Nephron (organoid): Measurements from ENCODE around the gene HOXA3.

ENCODE experiments used
- H3K27ac Mint-ChIP-seq, 3 experiments: 2 replicates each; pipeline ENCODE4 v1.8.0; 2020; ENCODE audit warnings: mixed read lengths in 3 of 3, mild to moderate bottlenecking in 2 of 3, moderate library complexity in 1 of 3
- H3K27me3 Mint-ChIP-seq: 2 replicates; pipeline ENCODE4 v1.8.0; 2021; ENCODE audit warnings: low read depth, mild to moderate bottlenecking, moderate library complexity, mixed read lengths
- H3K36me3 Mint-ChIP-seq: 2 replicates; pipeline ENCODE4 v1.8.0; 2020; ENCODE audit warnings: low read depth, mixed read lengths
- H3K4me1 Mint-ChIP-seq: 2 replicates; pipeline ENCODE4 v1.8.0; 2020; ENCODE audit warnings: mixed read lengths
- H3K4me3 Mint-ChIP-seq, 3 experiments: 2 replicates each; pipeline ENCODE4 v1.8.0; 2020; ENCODE audit warnings: mild to moderate bottlenecking in 3 of 3, mixed read lengths in 3 of 3, moderate library complexity in 2 of 3
- H3K9me3 Mint-ChIP-seq: 2 replicates; pipeline ENCODE4 v1.8.0; 2020; ENCODE audit warnings: mixed read lengths
- CTCF ChIP-seq, 3 experiments: fragments of 200-600 bp; sonication (generic); IDR thresholded peaks; one replicate each; pipeline ENCODE4 v1.5.0; 2021; ENCODE audit warnings: antibody characterized with exemption in 3 of 3; ENCODE audit not compliant: unreplicated experiment in 3 of 3

The HOXA3 gene

DNA sequence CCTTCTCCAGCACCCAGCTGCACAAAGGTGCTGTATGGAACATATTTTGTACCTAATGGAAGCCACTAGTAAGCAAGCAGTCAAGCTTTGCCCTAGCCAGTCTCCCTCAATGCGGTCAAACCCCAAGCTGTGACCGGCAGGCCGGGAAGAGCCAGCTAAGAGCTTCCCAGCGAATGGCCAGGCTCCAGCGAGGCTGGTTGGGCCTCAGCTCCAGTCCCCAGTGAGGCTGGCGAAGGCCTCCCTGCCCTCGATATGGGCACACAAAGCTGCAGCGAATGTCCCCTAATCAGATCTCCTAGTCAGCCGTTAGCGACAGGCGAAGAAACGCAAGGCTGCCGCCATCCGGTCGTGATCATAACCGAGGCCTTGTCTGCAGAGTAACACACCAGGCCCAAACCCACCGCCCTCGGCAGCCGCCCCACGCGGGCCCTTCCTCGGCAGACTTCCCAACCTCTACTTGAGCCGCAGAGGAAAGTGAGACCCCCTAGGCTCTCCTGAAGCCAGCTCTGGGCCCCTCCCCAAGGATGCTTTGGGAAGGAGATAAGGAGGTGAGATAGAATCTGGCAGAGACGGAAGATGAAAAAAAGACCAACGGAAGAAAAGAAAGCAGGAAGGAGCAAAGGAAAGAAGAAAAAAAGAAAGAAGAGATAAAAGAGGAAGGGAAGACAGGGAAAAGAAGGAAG lies 16.0 kb upstream of the HOXA3 start:
- Mint-ChIP-seq H3K4me1 (peaks cover 28% of the 10 kb centered on the region), H3K36me3 (peaks cover 75% of the 10 kb centered on the region), H3K9me3 (no peaks in the 10 kb centered on the region), H3K27ac (peak overlapping the region; percentile 99 to 100 (median 99)), H3K4me3 (peak overlapping the region; percentile 92 to 95 (median 93)), H3K27me3 (peaks cover 17% of the 10 kb centered on the region)
- TF ChIP-seq CTCF (IDR thresholded peaks at IDR 0.05; ENCODE audit: unreplicated experiment in 3 of 3) = no peak

GRCh38 chr7:27167916-27168264 lies 15.5 kb upstream of the HOXA3 start:
- Mint-ChIP-seq H3K4me3 (peak overlapping the region; percentile 92 to 95 (median 93)), H3K4me1 (peaks cover 30% of the 10 kb centered on the region), H3K27ac (peak overlapping the region; percentile 99 to 100 (median 99)), H3K36me3 (peaks cover 80% of the 10 kb centered on the region), H3K9me3 (no peaks in the 10 kb centered on the region), H3K27me3 (peaks cover 17% of the 10 kb centered on the region)
- no peak for TF ChIP-seq CTCF (IDR thresholded peaks at IDR 0.05; ENCODE audit: unreplicated experiment in 3 of 3)

DNA sequence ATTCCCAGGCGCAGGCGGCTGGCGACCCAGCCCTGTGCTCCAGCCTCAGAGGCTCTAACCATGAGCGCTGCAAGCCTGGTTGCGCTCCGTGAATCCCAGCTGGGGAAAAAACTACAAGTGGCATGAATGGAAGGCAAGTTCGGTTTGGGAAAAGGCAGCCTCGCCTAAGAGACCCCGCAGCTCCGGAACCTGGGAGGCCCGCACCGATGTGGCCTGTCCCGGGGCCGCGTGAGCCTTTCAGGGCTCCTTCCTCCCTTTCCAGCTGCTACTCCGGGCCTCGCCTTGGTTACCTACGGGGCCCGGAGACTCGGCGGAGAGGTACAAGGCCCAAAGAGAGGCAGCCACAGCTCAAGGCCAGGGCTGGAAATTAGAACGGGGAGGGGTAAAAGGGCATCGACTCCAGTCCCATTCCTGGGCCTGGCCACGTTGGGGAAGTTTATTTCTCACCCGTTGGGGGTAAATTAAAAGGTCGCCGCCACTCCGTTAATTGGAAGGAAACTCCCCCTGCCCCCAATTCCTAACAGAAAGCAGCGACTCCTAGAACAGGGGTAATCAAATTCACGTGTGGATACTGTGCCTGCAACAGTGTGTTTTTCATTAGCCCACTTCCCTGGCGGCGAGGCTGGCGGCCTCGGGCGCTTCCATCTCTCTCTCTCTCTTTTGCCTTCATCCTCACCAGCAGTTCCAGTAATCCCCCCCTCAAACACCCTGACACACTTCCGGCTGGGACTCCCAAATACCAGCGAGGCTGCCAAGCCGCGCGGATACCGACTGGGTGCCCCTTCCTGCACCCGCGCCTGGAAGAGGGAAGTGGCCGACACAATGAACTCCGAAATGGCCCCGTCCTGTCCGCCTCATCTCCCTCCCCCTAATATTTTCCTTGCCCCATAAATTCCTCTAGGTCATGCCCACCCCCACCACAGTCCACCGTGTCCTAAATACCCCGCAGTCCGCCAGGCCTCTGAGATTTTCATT lies 14.4 kb upstream of the HOXA3 start:
- Mint-ChIP-seq H3K27ac (peak overlapping the region; percentile 99 to 100 (median 99)), H3K27me3 (peaks cover 9% of the 10 kb centered on the region), H3K36me3 (peaks cover 84% of the 10 kb centered on the region), H3K9me3 (no peaks in the 10 kb centered on the region), H3K4me1 (peaks cover 25% of the 10 kb centered on the region), H3K4me3 (peak overlapping the region; percentile 92 to 95 (median 93))
- no peak for TF ChIP-seq CTCF (IDR thresholded peaks at IDR 0.05; ENCODE audit: unreplicated experiment in 3 of 3)

- peaks cover 5% of the 10 kb centered on the region for H3K27me3 Mint-ChIP-seq
- H3K36me3 Mint-ChIP-seq = peaks cover 76% of the 10 kb centered on the region
- peaks cover 18% of the 10 kb centered on the region for H3K4me1 Mint-ChIP-seq
- H3K9me3 Mint-ChIP-seq = no peaks in the 10 kb centered on the region
- H3K27ac Mint-ChIP-seq = peak overlapping the region; percentile 99 to 100 (median 99)
- TF ChIP-seq CTCF (IDR thresholded peaks at IDR 0.05; ENCODE audit: unreplicated experiment in 3 of 3) = no peak
- H3K4me3 Mint-ChIP-seq = peak overlapping the region; percentile 92 to 95 (median 93)
These were observed 13.7 kb upstream of the HOXA3 start for GRCh38 chr7:27165996-27166530.

DNA sequence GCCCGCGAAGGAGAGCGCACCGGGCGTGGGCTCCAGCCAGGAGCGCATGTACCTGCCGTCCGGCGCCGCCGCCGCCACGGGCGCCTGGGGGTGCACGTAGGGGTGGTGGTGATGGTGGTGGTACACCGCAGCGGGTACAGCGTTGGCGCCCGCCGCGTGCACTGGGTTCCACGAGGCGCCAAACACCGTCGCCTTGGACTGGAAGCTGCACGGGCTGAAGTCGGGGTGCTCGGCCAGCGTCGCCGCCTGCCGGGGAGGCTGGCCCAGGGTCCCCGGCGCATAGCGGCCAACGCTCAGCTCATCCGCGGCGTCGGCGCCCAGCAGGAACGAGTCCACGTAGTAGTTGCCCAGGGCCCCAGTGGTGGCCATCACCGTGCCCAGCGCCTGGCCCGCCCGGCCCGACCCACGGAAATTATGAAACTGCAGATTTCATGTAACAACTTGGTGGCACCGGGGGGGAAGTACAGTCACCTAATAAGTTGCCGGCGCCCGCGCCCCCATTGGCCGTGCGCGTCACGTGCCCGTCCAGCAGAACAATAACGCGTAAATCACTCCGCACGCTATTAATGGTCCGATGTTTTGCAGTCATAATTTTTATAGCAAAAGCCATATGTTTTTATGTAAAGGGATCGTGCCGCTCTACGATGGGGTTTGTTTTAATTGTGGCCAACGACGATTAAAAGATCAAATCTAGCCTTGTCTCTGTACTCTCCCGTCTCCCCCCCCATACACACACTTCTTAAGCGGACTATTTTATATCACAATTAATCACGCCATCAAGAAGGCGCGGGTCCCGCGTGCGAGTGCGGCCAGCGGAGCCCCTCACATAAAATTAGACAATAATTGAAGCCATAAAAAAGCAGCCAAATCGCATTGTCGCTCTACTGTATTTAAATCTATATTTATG lies 13.0 kb upstream of the HOXA3 start, which contains the start of gene HOXA9:
Gene HOXA9 (minus strand): TSS at position 449 of the 907 bp plus-strand sequence. CDS start 80 bp downstream, at position 369.
- Mint-ChIP-seq H3K4me3 (peak within 1 kb of the TSS; percentile 92 to 95 (median 93)), H3K27ac (peak within 1 kb of the TSS; percentile 99 to 100 (median 99)), H3K36me3 (peaks cover 69% of the 10 kb centered on the region), H3K4me1 (peaks cover 12% of the 10 kb centered on the region), H3K9me3 (no peaks in the 10 kb centered on the region), H3K27me3 (peaks cover 5% of the 10 kb centered on the region)
- no peak for TF ChIP-seq CTCF (IDR thresholded peaks at IDR 0.05; ENCODE audit: unreplicated experiment in 3 of 3)
